Activated naive CD4-positive, alpha-beta T cell treated with Interleukin-2 at 50 U/mL for 16 hours (primary cell): ENCODE measurements around the gene RICTOR.

ENCODE experiments used
- DNase-seq: peaks from one replicate; pipeline ENCODE4 v3.0.0-alpha.2; 2020

RICTOR gene

DNA sequence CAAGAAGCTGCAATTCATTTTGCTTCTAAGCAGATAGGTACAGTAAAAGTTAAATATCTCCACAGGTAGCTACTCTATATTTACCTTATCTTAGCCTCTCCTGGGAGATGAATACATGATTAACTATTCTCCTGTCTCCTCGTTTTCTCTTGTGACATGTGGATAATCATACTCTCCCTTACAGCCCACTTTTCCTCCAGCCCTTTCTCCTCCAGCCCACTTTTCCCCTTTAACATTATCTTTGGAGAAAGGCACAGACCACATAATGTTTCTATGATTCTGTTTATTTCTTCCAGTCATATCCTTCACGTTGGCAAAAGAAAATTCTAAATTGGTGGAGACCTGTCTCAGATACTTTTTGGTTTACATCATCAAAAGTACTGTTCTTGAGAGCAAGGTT, 144.4 kb downstream of the RICTOR start:
- DNase-seq = no peak

DNA sequence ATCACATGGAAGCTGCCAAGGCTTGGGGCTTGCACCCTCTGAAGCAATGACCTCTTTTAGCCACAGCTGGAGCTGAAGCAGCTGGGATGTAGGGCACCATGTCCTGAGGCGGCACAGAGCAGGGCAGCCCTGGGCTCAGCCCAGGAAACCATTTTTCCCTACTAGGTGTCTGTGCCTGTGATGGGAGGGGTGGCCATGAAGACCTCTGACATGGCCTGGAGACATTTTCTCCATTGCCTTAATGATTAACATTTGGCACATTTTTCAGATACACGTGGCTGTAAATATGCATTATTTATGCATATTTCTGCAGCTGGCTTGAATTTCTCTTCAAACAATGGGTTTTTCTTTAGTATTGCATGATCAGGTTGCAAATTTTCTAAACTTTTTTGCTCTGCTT, 146.7 kb downstream of the RICTOR start:
- no peak for DNase-seq

DNA sequence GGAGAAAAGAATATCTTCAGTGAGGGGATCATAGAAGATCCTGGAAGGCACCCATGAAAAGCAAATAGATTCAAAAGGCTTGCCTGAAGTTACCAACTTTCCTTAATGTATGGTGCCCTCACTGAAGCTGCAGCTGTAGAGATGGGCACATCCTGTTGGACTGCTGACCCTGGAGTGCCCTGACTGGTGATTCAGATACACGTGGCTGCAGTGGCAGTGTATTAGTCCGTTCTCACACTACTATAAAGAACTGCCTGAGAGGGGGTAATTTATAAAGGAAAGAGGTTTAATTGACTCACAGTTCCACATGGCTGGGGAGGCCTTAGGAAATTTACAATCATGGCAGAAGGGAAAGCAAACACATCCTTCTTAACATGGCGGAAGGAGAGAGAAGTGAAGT, 148.1 kb downstream of the RICTOR start:
- DNase-seq = no peak

DNA sequence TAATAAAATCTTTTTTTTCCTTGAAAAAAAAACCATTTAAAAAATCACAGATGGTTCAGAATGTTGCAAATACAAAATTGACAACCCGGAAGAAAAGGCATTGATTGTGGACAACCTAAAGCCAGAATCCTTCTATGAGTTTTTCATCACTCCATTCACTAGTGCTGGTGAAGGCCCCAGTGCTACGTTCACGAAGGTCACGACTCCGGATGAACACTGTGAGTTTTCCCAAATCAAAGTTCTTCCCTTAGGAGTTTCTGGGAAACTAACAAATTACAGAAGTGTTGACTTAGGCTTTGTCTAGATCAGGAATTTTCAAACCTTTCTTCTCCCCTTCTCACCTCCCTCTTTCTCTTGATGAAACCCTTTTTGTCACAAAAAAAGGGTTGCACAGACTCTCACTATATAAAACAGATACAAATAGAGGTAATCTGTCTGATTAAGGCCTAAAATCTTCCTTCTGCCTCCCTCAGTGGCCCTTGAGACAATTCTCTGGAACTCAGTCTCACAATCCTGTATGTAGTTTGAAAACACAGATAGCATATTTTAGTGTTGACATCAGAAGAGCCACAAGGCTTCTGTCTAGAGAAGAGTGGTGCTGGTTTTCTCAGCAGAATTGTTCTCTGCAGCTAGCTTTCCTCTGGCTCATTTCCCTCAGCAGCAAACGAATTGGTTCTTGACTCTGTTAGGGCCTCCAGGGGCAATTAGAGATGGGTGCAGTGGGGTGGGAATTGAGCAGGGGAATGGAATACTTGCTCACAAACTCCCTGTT, 148.9 kb downstream of the RICTOR start:
- no peak for DNase-seq

DNA sequence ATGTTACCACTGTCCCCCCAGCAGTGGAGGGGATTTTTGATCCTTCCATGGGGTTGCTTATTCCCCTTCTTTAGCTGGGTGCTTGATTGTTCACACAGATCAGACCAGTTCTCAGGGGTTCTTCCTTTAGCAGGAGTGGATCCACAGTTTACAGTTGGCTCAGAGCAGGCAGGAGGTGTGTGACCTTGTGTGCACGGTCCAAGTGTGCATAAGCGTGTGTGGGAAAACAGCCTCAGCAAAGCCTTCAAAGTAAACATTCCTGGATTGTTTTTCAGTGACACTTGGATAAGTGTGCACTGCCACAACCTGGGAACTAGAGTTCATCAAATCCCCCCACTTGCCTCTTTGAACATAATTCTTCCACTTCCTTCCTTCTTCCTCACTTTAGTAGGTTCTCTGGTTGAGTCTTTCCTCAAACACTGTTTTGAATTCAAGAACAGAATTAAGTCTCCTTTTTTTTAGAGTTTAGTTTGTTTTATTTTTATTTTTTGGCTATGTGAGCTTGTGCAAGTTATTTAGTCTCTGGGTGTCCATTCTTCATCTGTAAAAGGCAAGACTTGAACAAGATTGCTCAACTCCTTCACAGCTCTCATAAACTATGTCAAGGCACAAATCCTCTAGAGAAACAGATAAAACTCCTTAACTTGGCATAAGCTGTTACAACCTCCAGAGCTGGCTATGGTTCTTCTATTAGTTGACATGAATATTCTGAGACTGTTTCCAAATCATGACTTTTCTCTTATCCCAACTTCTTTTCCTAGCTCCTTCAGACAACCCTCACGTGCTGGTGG, 150.3 kb downstream of the RICTOR start:
- no peak for DNase-seq

DNA sequence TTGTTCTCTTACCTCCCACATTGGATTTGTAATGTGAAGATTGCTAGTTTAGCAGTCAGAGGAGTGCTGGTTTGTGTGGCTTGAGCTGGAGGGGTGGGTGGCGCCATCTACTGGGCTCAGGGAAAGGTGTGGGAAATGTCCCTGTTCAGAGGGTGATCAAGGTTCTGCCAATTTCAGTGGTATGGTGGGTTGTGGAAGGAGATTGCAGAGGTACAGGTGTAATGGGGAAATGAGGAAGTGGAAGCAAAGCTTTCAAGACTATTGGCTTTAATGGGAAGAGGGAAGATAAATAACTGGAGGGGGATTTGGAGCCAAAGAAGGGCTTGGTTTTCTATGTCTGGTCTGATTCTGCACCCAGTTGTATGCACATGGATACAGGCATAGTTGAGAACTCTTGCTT, 152.0 kb downstream of the RICTOR start:
- peak; percentile 50 for DNase-seq

DNA sequence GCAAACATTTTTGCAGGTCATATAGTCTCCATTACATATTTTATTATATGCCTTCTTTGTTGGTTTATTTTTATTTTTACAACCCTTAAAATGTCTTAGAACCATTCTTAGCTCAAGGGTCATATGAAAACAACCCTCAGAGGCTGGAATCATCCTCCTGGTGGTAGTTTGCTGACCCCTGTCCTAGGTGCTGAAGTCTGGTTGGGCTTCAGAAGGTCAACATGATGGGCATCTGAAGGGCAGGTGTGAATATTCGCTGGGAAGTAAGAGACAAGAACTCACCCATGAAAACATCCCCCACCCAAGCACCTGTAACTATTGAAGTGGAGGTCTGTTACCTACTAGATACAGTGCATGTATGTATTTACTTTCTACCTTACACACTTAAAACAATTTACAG, 153.0 kb downstream of the RICTOR start:
- no peak for DNase-seq

DNA sequence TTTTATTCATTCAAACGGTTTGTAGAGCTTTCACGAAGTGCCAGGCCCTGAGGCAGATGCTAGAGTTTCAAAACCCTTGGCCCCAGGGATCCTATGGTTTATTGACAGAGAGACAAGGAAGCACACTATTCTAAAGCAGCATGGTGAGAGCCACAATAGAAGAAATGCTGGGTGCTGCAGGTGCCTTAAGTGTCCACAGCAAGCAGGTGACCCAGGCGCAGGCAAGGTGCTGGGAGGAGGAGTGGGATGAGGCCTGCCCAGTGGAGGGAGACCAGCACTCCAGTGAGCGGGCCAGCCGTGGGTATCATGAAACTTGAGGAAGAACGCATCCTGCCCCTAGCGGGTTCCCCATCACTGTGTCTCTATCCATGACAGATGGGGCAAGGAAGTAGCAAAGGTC, 157.4 kb downstream of the RICTOR start:
- no peak for DNase-seq

DNA sequence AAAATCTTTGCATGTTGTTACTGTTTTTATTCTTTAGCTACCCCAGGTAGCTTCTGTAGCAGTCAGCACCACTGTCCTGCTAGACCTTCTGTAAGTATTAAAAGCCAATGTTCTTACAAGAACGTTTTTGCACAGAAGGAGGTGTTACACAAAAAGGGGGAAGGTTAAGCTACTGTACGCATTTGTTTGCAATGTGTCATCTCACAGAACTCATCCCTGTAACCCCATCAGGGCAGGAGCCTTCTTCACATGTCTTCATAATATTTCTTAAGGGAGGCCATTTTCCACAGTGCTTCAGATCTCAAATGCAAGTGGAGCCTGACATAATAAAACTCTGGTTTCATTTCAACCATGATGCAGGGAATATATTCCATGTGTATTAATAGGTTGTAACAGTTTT, 160.5 kb downstream of the RICTOR start:
- DNase-seq = no peak

DNA sequence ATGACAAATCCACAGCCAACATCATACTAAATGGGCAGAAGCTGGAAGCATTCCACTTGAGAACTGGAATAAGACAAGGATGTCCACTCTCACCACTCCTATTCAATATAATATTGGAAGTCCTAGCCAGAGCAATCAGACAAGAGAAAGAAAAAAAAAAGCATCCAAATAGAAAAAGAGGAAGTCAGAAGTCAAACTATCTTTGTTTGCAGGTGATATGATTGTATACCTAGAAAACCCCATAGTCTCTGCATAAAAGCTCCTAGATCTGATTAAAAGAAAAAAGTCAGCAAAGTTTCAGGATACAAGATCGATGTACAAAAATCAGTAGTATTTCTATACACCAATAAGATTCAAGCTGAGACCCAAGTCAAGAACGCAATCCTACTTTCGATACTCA, 162.3 kb downstream of the RICTOR start:
- no peak for DNase-seq

DNA sequence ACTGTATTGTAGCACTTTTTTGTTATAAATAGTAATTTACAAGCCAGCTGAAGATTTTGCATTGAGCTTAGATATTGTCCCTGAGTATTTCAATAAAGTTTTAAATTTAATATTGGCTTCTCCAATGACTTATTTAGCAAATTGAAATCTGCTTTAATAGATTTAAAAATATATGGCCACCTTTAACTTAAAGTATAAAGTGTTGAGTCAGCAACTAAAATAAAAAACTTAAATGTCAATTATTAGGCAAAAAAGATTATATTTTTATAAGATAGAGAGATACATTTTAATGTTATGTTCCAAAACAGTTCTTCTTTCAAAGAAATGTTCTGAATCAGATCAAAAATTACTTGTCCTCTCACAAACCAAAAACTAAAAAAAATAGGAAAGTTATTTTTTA, 167.7 kb downstream of the RICTOR start:
- DNase-seq = no peak

DNA sequence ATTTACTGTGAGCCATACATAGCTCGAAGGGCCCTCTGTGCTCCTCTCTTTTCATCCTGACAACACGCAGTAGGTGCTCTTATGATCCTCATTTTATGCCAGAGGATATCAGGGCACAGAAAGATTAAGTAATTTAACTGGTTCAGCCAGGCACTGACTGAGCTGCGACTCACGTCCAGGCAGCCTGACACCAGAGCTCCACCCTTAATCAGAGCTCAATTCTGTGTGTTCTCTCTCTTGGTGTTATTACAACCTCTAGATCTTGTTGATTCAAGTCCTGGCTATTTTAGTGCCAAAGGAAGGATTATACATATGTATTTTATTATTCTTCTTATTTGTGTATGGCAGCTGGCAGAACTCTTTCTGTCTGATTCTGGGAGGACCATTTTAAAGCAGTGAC, 168.7 kb downstream of the RICTOR start:
- no peak for DNase-seq

DNA sequence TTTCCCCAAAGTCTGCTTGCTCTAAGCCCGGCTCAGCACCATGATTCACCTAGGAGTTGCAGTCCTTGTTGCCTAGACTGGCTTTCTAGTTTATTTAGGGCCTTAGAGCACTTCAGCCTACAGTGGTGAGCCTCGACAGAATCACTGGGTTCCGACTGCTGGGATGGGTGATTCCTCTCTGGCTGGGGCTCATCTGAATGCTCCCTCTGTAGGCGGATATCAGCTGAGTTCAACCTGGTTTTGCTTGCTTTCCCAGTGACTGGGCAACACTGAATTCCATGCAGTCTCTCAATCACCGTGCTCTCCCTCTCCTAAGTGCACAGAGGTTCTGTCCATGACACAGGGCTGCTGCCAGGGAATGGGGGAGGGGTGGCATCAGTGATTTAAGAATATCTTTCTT, 174.3 kb downstream of the RICTOR start:
- DNase-seq = no peak

DNA sequence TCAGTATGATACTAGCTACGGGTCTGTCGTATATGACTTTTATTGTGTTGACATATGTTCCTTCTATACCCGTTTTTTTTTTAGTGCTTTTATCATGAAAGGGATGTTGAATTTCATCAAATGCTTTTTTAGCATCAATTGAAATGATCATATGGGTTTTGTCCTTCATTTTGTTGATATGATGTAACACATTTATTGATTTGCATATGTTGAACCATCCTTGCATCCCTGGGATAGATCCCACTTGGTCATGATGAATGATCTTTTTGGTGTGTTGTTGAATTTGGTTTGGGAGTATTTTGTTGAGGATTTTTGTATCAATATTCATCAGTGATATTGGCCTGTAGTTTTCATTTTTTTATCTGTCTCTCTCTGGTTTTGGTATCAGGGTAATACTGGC, 177.4 kb downstream of the RICTOR start:
- no peak for DNase-seq

DNA sequence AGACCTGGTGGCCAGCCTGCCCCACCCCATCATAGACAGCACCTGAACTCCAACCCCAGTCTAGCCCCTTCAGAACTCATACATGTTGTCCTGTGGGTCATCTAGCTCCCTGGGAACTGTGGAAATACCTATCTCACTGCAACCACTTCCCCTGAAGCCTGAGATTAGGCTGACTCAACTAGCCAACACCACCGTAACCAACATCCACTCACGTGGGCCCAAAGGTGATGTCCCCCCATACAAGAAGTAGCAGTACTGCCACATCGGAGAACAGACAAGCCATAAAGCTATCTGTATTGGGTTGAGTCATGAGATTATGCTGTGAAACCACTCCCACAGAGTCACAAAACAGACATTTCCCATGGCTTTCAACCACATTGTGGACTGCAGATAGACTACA, 181.8 kb downstream of the RICTOR start:
- DNase-seq = no peak

DNA sequence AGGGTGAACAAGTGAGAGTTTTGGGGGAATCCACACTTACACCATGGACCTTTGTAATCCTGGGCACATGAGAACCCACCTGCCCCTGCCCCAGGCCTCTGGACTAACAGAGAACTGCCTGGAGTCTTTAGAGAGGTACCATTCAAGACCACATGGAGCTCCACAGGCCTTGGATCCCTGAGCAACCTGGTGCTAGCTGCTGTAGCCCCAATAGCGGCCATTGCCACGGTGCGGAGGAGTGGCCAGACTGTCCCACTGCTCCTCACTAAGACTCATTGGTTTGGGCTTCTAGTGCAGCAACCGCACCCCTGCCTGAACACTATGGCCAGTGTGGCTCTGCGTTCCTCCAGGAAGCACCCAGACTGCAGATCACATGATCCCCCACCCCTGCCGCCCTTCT, 182.6 kb downstream of the RICTOR start:
- DNase-seq = no peak

DNA sequence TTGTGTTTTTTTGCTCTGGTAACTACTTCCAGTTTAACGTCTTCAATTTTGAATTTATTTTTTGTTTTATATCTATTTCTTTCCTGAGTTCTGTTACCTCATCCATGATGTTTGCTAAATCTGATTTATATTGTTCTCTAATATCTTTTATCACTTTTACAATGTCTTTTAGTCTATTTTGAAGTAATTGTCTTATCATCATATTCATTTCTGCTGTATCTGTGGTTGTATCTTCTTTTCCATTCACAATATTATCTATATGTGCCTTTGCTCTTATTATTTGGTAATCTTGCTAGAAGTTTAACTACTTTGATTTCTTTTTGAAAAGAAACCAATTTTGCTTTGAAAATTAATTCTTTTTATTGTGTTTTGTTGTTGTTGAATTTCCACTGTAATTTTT, 184.8 kb downstream of the RICTOR start:
- DNase-seq = no peak

DNA sequence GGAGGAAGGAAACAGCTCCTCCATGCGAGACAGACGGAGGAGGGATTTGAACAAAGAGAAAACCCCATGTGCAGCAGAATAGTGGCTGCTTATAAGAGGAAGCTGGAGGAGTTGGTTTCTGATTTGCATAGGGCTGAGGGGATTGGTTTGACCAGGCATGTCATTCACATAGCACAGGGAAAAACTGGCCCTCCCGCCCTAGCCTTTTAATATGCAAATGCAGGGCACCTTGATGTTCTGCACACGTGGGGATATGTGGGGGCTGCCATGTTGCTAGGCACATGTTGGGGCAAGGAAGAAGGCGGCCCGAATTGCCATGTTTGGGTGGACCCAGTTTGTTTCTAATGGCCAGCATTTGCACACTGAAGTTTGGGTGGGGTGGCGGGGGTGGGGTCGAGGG, 186.2 kb downstream of the RICTOR start:
- no peak for DNase-seq
